MCF 10A (cell line): ENCODE measurements around the gene GCA. TPM values are rescaled to one million over a fixed set of nuclear protein-coding genes. Genes with fewer than 3 reads are reported as not detected.
A peak's percentile ranks its signal among the peaks of the same experiment; 100 is the strongest.

Experiments
- BruUV-seq: library from RNA; stranded (reverse); fragments of 400-500 nt; replicated peaks from 2 replicates; lab custom pipeline; 2021; lab: Mats Ljungman, UMichigan
- CTCF ChIA-PET: fragments of 300-600 bp; sonication (Branson Sonifier 250); formaldehyde crosslinking; extraction: SDS; loops from one replicate; lab custom pipeline; 2021; ENCODE audit warnings: antibody characterized with exemption, inconsistent platforms; lab: Yijun Ruan, JAX
- POLR2A ChIA-PET: fragments of 300-600, 350-650 bp; sonication (Branson Sonifier 250); formaldehyde crosslinking; extraction: SDS; loops from one replicate; lab custom pipeline; 2020; ENCODE audit warnings: antibody characterized with exemption, inconsistent platforms; lab: Yijun Ruan, JAX
- DNase-seq: peaks from one replicate; pipeline ENCODE4 v3.0.0-alpha.2; 2018; ENCODE audit not compliant: unreplicated experiment
- H3K27ac Mint-ChIP-seq: one replicate; pipeline ENCODE4 v1.8.0; 2022; ENCODE audit warnings: mild to moderate bottlenecking, low read depth, mixed read lengths; ENCODE audit not compliant: unreplicated experiment
- H3K27me3 Mint-ChIP-seq: one replicate; pipeline ENCODE4 v1.8.0; 2022; ENCODE audit warnings: mixed read lengths; ENCODE audit not compliant: insufficient read depth, unreplicated experiment
- H3K36me3 Mint-ChIP-seq: one replicate; pipeline ENCODE4 v1.8.0; 2022; ENCODE audit warnings: mild to moderate bottlenecking, moderate library complexity, mixed read lengths; ENCODE audit not compliant: insufficient read depth, unreplicated experiment
- H3K4me1 Mint-ChIP-seq: one replicate; pipeline ENCODE4 v1.8.0; 2022; ENCODE audit warnings: mixed read lengths; ENCODE audit not compliant: insufficient read depth, unreplicated experiment
- H3K4me3 Mint-ChIP-seq: one replicate; pipeline ENCODE4 v1.8.0; 2022; ENCODE audit warnings: mild to moderate bottlenecking, moderate library complexity, mixed read lengths; ENCODE audit not compliant: unreplicated experiment
- H3K9me3 Mint-ChIP-seq: one replicate; pipeline ENCODE4 v1.8.0; 2022; ENCODE audit warnings: mixed read lengths; ENCODE audit not compliant: unreplicated experiment
- intact Hi-C: fragments of 100-400 bp; cut with micrococcal nuclease; formaldehyde crosslinking; loops from 2 replicates; pipeline ENCODE4 v1.14.1; 2022
- total RNA-seq: library from RNA; stranded (reverse); gene quantifications from 2 replicates; pipeline ENCODE4 v1.2.3, GENCODE V29; 2022
- TF ChIP-seq, protein P1 (sequence below): fragments of 200-600 bp; IDR thresholded peaks from one replicate; pipeline ENCODE4 v1.8.0; 2022; ENCODE audit warnings: antibody characterized with exemption, mild to moderate bottlenecking; ENCODE audit not compliant: unreplicated experiment

GCA gene
- total RNA-seq, 1 experiment from 2014 or later, result 0.77 TPM

DNA sequence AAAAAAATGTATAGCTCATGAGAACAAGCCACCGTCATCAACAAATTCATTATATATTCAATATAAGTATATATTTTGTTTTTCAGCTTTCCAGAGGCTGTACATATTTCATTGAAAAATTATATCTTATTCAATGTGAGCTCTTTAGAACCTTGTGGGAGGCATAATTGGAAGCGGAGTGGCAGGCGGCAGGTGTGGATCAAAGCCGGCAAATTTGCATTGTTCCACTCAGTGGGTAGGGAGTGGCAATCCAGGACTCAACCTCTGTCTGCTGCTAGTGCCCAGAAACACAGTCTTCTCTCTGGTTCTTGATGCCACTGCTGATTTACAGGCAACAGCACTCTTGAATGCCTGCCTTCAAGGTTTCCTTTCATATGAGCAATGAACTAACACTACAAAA is 46.9 kb downstream of the GCA start:
- TF ChIP-seq, protein P1, sequence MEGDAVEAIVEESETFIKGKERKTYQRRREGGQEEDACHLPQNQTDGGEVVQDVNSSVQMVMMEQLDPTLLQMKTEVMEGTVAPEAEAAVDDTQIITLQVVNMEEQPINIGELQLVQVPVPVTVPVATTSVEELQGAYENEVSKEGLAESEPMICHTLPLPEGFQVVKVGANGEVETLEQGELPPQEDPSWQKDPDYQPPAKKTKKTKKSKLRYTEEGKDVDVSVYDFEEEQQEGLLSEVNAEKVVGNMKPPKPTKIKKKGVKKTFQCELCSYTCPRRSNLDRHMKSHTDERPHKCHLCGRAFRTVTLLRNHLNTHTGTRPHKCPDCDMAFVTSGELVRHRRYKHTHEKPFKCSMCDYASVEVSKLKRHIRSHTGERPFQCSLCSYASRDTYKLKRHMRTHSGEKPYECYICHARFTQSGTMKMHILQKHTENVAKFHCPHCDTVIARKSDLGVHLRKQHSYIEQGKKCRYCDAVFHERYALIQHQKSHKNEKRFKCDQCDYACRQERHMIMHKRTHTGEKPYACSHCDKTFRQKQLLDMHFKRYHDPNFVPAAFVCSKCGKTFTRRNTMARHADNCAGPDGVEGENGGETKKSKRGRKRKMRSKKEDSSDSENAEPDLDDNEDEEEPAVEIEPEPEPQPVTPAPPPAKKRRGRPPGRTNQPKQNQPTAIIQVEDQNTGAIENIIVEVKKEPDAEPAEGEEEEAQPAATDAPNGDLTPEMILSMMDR, result no peak
- no TSS peak for BruUV-seq
- H3K27me3 Mint-ChIP-seq, result peaks cover 76% of the 10 kb centered on the region
- POLR2A ChIA-PET, result no interaction called here
- CTCF ChIA-PET, result interaction anchor here (0.7 kb wide), 1 partner anchor 228 kb away, joined by 4 read pairs; no protein-coding TSS in a partner anchor
- no peaks in the 10 kb centered on the region for H3K4me1 Mint-ChIP-seq
- no peak for DNase-seq
- no peak overlapping the region for H3K27ac Mint-ChIP-seq
- intact Hi-C loops, result no loop called here
- H3K4me3 Mint-ChIP-seq, result no peak overlapping the region
- no peaks in the 10 kb centered on the region for H3K36me3 Mint-ChIP-seq
- no peaks in the 10 kb centered on the region for H3K9me3 Mint-ChIP-seq

GRCh38 chr2:162400336-162400735 is 56.4 kb downstream of the GCA start:
- BruUV-seq, result no TSS peak
- Mint-ChIP-seq H3K27me3 (peaks cover 77% of the 10 kb centered on the region), H3K27ac (no peak overlapping the region), H3K9me3 (no peaks in the 10 kb centered on the region), H3K36me3 (no peaks in the 10 kb centered on the region), H3K4me1 (no peaks in the 10 kb centered on the region), H3K4me3 (no peak overlapping the region)
- ChIA-PET CTCF (no interaction called here), POLR2A (no interaction called here)
- TF ChIP-seq, protein P1, result no peak
- intact Hi-C loops, result no loop called here
- no peak for DNase-seq

GRCh38 chr2:162401871-162402270 is 57.9 kb downstream of the GCA start:
- CTCF ChIA-PET, result interaction anchor here (1.4 kb wide), 1 partner anchor 9 kb away, joined by 4 read pairs; no protein-coding TSS in a partner anchor
- H3K4me3 Mint-ChIP-seq, result no peak overlapping the region
- peaks cover 86% of the 10 kb centered on the region for H3K27me3 Mint-ChIP-seq
- TF ChIP-seq, protein P1, result no peak
- no peaks in the 10 kb centered on the region for H3K4me1 Mint-ChIP-seq
- H3K27ac Mint-ChIP-seq, result no peak overlapping the region
- intact Hi-C loops, result no loop called here
- no peaks in the 10 kb centered on the region for H3K36me3 Mint-ChIP-seq
- POLR2A ChIA-PET, result no interaction called here
- BruUV-seq, result no TSS peak
- no peak for DNase-seq
- H3K9me3 Mint-ChIP-seq, result no peaks in the 10 kb centered on the region

DNA sequence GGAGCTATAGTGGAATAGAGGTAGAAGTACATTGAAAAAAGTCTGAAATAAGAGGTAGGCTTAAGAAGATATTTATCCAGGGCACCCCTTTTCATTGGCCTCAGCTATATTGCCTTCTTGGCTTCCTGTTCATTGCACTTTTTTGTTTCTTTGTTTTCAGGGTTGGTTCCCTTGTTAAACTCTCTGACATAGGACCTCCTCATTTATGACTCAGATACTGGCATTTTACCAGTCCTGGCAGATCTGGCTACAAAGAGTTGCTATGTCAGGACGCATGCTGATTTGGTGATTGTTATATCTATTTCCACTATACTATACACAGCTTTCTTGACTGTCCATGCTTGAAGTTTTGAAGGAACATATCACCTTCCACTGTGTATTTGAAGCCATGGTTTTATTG is 60.0 kb downstream of the GCA start:
- ChIA-PET POLR2A (no interaction called here), CTCF (no interaction called here)
- H3K27me3 Mint-ChIP-seq, result peaks cover 88% of the 10 kb centered on the region
- TF ChIP-seq, protein P1, result no peak
- no peaks in the 10 kb centered on the region for H3K9me3 Mint-ChIP-seq
- no TSS peak for BruUV-seq
- no peaks in the 10 kb centered on the region for H3K4me1 Mint-ChIP-seq
- DNase-seq, result peak; percentile 61
- no peak overlapping the region for H3K27ac Mint-ChIP-seq
- no peaks in the 10 kb centered on the region for H3K36me3 Mint-ChIP-seq
- intact Hi-C loops, result no loop called here
- H3K4me3 Mint-ChIP-seq, result no peak overlapping the region

Other genes with a start within 250 kb of the GCA start
- gene GCG, start 191.9 kb upstream of the GCA start, total RNA-seq, result not detected in 2 replicates
- 8.7 and 12.1 TPM in 2 replicates for gene FAP, start 100.7 kb upstream of the GCA start, total RNA-seq
- gene IFIH1, start 25.4 kb upstream of the GCA start, total RNA-seq, result 4.5 and 7.2 TPM in 2 replicates